Right ventricle myocardium superior (tissue), 1 donor: Measurements from ENCODE around the gene TNFAIP8L1. TPM values are rescaled to one million over a fixed set of nuclear protein-coding genes. Genes with fewer than 3 reads are reported as not detected.
"Not testable (repeated sequence)": the region's sequence is repeated elsewhere in the genome, so short reads cannot be mapped to it uniquely, and the experiment has no call there.

ENCODE experiments used
- ATAC-seq: fragments of 200-7000 bp; cut with Tn5 transposase; one replicate; pipeline ENCODE4 v1.9.1; 2020; ENCODE audit warnings: mild to moderate bottlenecking; ENCODE audit not compliant: poor library complexity
- DNase-seq: peaks from one replicate; pipeline ENCODE4 v3.0.0-alpha.2; 2020
- intact Hi-C: fragments of 100-400 bp; cut with DNase I; formaldehyde crosslinking; loops from one replicate; pipeline ENCODE4 v1.11.2; 2022
- total RNA-seq: library from RNA; stranded (reverse); fragmentation: NEBNext Ultra II Directional; extraction: Animal tissue kit (Norgen Biotek cat#: 25700); gene quantifications from one replicate; pipeline ENCODE4 v1.2.1, GENCODE V29; 2021
- donor health status: DM: no; HTN: yes; CAD: no; lungs with severe emphysema.

Gene TNFAIP8L1
- total RNA-seq, 1 donor from 2014 or later: 4.6 TPM

DNA sequence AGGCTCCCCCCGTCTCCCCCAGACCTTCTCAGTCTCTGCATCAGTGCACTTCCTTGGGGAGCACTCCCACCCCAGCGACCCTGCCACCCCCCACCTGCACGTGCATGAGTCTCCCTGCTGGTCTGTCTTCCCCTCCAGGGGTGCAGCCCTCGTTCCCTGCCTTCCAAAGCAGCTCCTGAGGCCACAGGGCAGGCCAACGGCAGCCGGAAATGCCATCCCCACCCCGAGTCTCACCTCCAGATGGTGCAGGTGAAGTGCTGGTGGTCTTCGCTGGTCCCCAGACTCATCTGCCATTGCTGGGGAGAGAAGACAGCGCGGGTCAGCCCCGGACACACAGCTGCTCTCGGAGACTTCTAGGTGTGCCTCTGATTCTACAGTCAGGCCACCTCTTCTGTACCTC lies 25.3 kb downstream of the TNFAIP8L1 start:
- intact Hi-C loops: no loop called here
- DNase-seq (no peak), ATAC-seq (no peak)

DNA sequence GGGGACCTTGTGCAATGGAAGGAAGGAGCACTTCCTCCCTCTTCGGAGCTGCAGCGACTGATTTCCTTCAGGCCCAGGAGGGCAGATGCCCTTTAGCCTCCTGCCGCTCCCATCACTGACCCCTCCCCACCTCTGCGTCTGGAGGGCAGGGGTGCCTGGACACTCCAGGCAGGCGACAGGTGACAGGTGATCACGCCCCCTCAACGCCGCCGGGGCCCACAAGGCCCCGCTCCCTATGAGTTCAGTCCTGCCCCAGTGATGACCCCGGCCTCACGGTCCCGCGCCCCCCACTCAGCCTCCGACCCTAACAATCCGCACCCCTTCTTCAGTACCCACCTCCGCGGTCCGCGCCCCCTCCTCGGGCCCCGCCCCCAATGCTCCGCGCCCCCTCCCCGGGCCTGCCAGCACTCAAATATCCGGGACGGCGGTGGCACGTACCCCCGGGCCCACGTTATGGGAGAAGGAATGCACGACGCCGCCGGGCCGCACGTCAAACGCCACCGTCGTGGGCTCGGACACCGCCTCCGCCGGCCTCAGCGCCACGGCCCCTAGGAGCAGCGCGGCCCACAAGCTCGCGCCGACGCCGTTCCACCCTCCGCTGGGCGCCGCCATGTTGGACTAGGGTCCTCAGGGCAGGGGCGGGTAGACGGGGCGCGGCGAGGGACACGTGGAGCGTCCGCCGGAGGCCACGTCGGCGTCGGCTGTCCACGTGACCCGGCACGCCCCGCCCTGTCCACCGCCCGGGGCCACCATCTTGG lies 30.6 kb downstream of the TNFAIP8L1 start, which contains the start of gene MYDGF:
MYDGF (minus strand) TSS at position 620 of the 758 bp plus-strand sequence; CDS start at position 612, 8 bp downstream.
- DNase-seq (peak; percentile 96), ATAC-seq (peak; percentile 99)
- intact Hi-C loops: no loop called here

DNA sequence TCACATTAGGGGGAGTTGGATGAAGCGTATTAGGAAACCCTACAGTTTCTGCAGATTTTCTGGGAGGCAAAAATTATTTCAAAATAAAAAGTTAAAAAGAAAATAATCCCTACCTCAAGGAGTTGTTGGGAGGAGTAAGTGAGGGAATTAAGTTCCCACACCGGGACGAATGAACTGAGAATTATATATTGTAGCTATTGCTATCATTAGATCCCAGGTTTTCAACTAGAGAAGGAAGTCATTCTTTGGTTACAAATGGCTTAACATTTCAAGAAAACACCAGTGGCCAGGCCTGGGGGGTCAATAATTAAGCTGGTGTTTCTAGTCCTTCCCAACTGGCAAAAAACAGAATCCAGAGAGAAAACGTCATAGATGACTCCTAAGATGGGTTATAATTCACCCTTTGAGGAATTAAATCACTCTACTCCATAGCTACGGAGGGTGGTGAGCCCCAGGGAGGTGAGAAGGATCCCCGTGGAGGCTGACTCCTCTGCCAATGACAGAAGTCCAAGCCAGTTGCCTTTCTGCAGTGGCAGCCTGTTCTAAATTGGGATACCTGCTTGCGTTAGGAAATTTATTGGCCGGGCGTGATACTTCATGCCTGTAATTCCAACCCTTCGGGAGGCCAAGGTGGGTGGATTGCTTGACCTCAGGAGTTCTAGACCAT lies 32.0 kb downstream of the TNFAIP8L1 start:
- ATAC-seq: peak; percentile 28
- no peak for DNase-seq

DNA sequence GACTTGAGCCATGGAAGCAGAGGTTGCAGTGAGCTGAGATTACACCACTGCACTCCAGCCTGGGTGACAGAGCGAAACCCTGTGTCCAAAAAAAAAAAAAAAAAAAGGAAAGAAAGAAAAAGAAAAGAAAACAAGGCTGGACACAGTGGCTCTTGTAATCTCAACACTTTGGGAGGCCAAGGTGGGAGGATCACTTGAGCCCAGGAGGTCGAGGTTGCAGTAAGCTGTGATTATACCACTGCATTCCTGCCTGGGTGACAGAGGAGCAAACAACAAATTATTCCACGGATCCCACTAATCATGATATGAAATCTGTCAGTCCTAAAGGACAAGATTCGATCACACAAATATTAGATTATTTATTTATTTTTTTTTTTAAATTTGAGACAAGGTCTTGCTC lies 33.9 kb downstream of the TNFAIP8L1 start:
- DNase-seq (no peak), ATAC-seq (no peak)
- intact Hi-C loops: no loop called here

More for the DNA sequence above, 32.0 kb downstream of the TNFAIP8L1 start:
- intact Hi-C loops: no loop called here

DNA sequence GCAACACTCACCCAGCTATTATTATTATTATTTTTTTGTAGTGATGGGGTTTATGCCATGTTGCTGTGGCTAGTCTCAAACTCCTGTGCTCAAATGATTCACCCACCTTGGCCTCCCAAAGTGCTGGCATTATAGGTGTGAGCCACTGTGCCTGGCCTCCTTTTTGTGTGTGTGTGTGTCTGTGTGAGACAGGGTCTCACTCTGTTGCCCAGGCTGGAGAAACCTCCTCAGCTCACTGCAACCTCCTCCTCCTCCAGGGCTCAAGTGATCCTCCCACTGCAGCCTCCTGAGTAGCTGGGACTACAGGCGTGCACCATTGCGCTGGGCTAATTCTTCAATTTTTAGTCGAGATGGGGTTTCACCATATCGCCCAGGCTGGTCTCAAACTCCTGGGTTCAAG lies 34.4 kb downstream of the TNFAIP8L1 start:
- DNase-seq (no peak), ATAC-seq (no peak)
- intact Hi-C loops: no loop called here

DNA sequence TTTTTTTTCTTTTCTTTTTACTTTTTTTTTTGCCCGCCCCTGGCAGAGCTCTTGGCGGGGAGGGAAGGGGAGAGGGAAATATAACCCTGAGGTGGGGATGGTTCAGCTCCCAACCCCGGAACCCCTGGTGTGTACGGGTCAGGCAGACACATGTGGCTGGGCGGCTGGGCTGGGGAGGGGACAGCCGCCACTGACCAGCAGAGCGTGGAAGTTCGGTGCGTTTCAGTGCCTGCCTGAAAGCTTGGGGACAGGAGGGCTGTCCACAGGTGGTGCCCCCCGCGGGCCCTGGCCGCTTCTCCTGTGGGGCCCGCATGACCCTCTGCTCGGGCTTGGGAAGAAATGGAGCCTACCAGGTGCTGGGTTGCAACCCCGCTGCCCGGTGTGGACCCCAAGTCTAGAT lies 36.0 kb downstream of the TNFAIP8L1 start:
- ATAC-seq: no peak
- DNase-seq: no peak
- intact Hi-C loops: no loop called here

DNA sequence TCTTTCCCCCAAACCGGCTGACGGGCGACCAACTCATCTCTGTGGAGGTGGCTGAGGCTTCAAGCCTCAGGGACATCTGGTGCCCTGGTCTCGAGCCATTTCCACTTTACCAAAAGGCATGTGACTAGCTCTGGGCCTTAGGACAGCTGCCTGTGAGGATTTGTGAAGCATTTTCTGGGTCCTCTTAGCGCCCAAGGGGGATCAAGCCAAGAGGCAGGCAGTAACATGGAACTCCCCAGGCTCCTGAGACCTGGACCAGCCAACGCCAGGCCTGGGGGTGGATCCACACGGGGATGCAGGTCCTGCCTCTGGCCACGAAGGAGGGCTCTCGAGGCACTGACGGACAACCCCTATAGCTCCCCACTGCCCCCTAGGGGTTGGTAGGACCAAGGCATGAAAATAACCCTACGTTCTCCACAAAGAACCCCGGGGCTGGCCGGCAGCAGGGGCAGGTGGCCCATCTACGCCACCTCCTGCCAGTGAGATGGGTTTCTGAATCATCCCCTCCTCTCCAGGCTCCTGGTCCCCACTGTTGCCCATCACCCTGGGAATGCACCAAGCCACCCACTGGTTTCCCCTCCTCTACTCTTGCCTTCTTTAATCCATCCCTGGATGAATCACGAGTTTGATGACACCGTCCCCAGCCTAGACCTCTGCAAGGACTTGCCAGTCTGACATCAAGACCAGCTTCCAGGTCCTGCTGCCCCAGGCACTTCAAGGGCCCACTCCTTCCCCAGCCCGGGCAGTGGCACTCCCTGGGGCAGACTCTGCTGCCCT lies 37.8 kb downstream of the TNFAIP8L1 start:
- intact Hi-C loops: no loop called here
- no peak for DNase-seq
- ATAC-seq: peak; percentile 64

DNA sequence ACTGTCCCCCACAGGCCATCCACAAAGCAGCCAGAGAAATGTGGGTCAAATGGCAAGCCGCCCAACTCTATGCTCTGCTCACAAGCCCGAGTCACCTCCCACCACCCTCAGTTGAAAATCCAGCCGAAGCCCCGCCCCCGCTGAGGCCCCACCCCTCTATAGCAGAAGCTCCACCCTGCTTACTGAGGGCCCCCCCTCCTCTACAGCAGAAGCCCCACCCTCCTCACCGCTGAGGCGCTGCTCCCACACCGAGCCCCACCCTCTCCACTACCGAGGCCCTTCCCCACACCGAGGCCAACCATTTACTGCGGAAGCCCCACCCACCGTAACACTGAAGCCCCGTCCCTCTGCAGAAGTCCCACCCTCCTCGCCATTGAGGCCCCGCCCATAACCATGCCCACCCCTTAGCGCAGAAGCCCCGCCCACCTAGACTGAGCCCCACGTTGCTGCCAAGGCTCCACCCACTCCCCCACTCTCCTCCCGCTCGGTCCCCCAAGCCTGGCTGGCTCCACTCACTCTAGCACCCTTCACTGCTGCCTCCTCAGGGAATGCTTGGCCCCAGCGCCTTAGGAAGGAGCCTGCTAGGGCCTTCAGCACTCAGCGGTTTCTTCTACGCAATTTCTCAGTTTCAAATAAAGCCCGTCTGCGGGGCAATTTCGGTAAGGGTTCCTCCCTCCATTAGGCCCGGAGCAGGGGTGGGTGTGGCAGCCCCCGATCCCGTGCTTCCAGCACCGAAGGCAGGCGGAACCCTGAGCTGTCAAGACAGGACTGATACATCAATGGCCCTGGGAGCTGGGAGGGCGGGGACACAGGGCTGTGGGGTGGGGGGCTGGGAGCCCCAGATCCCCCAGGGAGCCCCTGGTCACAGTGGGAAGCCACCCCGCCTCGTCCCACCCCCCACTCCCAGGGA lies 39.8 kb downstream of the TNFAIP8L1 start:
- ATAC-seq: no peak
- DNase-seq: no peak
- intact Hi-C loops: no loop called here

DNA sequence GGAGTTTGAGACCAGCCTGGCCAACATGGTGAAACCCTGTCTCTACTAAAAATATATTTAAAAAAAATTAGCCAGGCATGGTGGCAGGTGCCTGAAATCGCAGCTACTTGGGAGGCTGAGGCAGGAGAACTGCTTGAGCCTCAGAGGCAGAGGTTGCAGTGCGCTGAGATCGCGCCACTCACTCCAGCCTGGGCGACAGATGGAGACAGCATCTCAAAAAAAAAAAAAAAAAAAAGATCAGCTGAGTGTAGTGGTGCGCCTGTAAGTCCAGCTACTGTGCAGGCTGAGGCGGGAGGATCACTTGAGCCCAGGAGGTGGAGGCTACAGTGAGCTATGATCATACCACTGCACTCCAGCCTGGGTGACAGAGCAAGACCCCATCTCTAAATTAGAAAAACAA lies 40.7 kb downstream of the TNFAIP8L1 start:
- DNase-seq, intact Hi-C loops, ATAC-seq: not testable (repeated sequence)

DNA sequence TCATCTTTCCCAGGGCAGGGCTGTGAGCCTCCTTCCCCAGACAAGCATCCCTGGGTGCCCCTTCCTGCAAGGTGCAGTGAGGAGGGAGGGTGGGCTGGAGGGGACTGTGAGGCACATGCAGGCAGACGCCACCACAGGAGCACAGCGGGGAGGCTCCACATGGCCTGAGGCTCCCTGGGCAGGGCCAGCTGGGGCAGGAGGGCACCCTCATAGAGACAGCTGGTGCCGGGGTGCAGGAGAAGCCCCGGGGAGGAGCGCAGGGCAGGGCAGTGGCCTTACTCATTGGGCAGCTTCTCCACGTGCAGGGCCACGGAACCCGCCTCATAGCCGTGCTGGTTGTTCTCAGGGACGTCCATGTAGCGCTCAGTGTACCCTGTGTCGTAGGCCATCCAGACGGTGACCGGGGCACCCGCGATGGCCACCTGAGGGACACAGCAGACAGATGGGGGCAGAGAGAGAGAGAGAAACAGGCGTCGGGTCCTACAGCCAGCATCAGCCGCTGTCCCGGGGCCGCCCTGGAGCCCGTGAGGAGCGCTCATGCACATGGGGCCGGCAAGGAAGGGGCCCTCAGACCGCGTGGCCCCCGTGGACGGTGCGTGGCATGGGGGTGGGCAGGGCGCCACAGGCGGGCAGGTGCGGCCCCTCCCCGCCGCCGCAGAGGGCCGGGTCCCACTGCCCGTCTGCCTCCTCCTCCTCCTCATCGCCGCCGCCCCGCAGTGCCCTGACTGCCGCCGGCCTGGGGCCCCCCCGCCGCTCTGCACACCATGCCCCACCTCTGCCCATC lies 43.3 kb downstream of the TNFAIP8L1 start:
- intact Hi-C loops: no loop called here

DNA sequence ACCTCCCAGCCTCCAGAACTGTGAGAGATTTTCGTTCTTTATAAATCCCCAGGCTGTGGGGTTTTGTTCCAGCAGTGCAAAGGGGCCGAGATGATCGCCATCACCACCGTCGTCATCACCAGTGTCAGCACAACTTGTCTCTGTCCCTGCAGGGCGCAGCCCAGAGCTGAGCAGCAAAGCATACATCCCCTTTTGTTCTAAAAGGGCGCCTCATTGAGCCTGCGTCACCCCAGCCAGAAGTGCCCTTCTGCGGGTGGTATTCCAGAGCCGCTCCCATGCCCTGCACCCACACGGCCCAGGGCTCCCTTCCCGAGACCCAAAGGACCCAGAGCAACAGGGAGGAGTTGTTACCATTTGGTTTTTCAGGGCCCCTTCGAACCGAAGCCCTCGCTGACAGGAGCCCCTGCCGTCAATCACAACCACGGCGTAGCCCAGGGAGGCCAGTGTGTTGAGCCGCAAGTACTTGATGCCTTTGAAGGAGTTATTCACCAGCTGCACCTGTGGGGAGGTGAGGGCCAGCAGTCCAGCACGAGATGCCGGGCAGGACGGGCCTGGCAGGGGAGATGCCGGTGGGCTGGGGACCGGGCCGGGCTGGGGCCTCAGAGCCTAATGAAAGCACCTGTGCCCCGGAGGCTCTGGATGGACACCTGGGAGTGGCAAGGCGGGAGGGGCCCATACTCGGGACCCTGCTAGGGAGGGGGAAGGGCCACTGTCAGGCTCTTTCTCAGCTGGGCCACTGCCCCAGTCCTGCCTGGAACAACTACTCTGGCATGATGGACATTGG lies 45.2 kb downstream of the TNFAIP8L1 start:
- no peak for DNase-seq
- intact Hi-C loops: no loop called here
- ATAC-seq: no peak

More for the DNA sequence above, 43.3 kb downstream of the TNFAIP8L1 start:
- no peak for ATAC-seq
- DNase-seq: no peak

DNA sequence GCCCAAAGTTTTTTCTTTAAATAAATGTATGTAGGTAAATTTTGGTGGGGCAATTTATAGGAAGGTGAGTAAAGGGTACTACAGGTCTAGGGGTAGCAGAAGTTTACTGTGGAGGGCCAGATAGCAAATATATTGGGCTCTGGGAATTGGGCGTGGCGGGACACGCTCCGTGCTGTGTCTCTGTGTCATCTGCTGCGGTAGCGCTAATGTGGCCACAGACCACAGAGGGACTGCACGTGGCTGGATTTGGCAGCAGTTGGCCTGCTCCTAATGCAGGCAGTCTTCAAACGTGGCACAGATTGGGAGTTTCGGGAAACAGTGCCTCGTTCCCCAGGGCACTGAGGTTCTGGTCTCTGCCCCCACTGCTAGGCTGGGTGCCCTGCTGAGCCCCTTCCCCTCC lies 47.4 kb downstream of the TNFAIP8L1 start:
- ATAC-seq (no peak), DNase-seq (no peak)
- intact Hi-C loops: no loop called here

DNA sequence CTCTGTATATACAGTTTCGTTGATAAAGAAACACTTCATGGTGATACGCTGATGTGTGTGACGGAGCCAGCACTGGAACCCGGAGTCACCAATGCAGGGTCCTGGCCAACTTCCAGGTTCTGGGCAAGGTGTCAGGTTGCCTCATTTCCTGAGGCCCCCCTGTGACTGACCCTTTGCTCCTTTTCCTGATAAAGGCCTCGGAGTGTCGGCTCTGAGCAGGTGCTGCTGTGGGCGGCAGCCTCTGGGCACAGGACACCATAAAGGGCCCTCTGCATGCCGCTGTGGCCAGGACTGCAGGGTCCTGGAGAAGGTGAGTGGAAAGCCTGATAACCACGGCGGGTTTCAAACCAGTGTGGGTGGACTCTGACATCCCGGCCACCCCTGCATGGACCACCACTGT lies 48.1 kb downstream of the TNFAIP8L1 start:
- DNase-seq: no peak
- no peak for ATAC-seq
- intact Hi-C loops: no loop called here

DNA sequence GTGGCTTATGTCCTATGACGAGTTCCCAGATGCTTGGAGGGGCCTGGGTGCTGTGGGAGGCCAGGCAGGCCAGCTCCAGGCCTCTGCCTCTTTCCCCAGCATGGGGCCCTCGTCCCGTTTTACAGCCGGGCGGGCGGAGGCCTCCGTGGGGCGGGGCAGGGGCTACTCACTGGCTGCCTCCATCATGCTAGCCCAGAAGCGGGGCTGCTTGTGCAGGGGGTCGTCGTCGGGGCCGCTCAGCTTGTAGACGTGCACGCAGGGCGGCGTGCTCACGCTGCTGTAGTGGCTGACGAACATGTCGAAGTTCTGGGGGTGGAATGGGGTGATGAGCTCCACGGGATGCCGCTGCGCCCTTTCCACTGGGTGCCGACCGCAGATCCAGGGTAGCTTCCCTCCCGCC lies 49.3 kb downstream of the TNFAIP8L1 start:
- intact Hi-C loops: no loop called here
- no peak for DNase-seq
- ATAC-seq: no peak

DNA sequence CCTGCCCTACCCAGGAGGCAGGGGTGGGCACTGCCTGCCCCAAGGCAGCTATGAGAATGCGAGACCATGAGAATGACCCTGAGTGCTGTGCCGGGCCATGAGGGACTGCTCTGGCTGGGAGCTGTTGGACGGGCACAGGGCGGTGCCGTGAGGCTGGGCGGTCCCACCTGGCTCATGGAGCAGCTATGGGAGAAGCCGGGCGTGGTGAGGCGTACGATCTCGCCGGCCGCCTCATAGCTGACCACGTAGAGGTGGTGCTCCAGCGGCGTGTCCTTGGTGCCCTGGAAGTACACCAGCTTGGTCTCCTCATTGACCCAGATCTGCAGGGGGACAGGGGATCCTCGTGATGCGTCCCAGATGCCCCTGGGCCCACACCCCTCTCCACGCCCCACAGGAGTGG lies 50.1 kb downstream of the TNFAIP8L1 start:
- ATAC-seq (no peak), DNase-seq (no peak)
- intact Hi-C loops: no loop called here

DNA sequence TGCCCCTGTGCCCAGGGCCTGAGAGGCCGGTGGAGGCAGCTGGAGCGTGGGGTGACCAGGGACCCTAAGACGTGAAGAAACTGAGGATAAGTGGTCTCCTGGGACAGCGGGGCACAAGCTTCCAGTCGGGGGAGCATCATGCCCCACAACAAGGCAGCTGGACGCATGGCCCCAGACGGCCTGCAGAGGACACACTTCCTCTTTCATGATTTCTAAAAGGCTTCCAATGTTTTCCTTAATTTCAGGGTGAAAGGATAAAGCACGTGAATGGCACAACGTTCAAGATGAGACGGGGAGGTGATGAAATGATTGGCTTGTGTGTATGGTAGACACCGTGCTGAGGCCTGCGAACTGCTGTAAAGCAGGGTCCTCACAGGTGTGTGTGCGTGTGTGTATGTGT lies 51.0 kb downstream of the TNFAIP8L1 start:
- DNase-seq (no peak), ATAC-seq (no peak)
- intact Hi-C loops: no loop called here

DNA sequence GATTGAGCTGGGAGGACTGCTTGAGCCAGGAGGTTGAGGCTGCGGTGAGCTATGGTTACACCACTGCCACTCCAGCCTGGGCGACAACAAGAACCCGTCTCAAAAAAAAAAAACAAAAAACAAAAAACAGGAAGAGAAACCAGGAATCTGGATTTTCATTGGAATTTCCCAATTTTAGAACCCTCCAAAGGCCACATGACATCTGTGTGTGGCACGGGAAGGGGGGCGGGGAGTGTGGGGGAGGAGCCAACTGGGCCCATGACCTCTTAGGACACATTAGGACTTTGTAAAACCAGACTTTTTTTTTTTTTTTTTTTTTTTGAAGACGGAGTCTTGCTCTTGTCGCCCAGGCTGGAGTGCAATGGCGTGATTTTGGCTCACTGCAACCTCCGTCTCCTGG lies 52.1 kb downstream of the TNFAIP8L1 start:
- intact Hi-C loops: no loop called here
- DNase-seq (peak; percentile 66), ATAC-seq (peak; percentile 10)
